Erythroblast (primary cell): ENCODE measurements around the gene TIMM23.

Source experiments
- GATA1 ChIP-seq: IDR thresholded peaks from 2 replicates; pipeline ENCODE4 v1.6.1; 2011; ENCODE audit warnings: low read depth, mild to moderate bottlenecking, control low read depth, low read length, moderate library complexity
- POLR2A ChIP-seq: IDR thresholded peaks from 2 replicates; pipeline ENCODE4 v1.6.1; 2011; ENCODE audit warnings: mild to moderate bottlenecking, low read length

- no peak for TF ChIP-seq POLR2A
- TF ChIP-seq GATA1, result no peak
Measured at GRCh38 chr10:46006219-46006618, 33.9 kb downstream of the TIMM23 start.
